GM21515 (cell line): ENCODE measurements around the gene ZNF491.
"Not testable (repeated sequence)": the region's sequence is repeated elsewhere in the genome, so short reads cannot be mapped to it uniquely, and the experiment has no call there.

ENCODE experiments used
- ATAC-seq: cut with Tn5 transposase; IDR thresholded peaks from one replicate; pipeline ENCODE4 v1.9.1; 2021; ENCODE audit not compliant: unreplicated experiment

ZNF491 gene

DNA sequence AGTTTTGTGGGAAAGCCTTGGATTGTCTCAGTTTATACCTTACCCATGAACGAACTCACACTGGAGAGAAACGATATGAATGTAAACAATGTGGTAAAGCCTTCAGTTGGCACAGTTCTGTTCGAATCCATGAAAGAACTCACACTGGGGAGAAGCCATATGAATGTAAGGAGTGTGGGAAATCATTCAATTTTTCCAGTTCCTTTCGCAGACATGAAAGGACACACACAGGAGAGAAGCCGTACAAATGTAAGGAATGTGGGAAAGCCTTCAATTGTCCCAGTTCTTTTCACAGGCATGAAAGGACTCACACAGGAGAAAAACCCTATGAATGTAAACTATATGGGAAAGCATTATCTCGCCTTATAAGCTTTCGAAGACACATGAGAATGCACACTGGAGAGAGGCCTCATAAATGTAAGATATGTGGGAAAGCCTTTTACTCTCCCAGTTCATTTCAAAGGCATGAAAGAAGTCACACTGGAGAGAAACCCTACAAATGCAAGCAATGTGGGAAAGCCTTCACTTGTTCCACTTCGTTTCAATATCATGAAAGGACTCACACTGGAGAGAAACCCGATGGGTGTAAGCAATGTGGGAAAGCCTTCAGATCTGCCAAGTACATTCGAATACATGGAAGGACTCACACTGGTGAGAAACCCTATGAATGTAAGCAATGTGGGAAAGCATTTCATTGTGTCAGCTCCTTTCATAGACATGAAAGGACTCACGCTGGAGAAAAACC is 8.2 kb downstream of the ZNF491 start:
- no peak for ATAC-seq

DNA sequence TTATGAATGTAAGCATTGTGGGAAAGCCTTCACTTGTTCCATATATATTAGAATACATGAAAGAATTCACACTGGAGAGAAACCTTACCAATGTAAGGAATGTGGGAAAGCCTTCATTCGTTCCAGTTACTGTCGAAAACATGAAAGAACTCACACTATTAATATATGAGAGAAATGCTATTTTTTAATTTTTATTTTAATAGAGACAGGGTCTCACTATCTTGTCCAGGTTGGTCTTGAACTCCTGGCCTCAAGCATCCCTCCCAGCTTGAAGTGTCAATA is 8.7 kb downstream of the ZNF491 start:
- ATAC-seq: no peak

DNA sequence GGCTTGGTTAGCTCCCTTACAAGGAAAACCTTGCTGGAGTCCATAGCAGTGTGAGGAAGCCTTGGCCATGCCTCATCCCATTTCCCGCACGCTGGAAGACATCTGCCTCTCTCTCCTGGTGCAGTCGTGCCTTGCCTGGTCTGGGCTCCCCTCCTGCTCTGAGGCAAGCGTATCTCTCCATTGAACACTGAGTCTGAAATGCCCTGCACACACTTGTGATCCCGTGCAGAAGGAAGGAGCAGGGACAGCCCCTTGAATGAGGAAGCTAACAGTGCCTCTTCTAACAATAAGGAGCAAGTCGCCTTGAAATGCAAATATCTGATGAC is 15.3 kb downstream of the ZNF491 start:
- ATAC-seq: peak; percentile 35

DNA sequence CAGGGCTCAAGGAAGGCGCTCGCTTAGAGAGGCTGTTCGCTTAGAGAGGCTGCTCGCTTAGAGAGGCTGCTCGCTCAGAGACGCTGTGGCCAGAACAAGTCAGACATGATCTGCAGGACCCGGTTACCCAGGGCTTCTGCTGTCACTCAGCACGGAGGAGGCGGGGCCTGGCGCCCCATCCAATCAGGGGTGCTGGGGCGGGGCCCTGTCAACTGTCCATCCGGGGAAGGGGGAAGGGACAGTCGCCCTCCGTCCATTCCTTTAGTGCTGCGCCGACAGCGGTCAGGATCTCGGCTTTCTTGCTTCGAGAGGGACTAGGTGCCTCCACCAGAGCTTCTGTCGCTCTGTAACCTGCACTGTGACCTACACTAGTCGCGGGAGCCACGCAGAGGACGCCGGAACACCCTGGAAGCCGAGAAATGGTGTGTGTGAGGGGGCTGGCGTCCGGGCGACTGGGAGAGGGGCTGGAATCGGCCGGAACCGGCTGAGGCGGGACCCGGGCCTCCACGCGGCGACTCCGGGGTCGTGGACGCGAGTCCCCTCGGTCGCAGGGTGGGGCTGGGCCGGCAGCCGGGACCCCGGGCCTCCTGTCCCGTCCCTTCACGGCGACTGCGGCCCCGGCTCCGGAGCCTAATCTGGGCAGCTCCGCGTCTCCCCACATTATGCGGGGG is 15.8 kb downstream of the ZNF491 start, which contains the start of gene ZNF440:
TSS of gene ZNF440 (plus strand) at position 245 of the 671 bp plus-strand sequence. CDS start at position 420, 175 bp downstream.
- peak; percentile 98 for ATAC-seq

DNA sequence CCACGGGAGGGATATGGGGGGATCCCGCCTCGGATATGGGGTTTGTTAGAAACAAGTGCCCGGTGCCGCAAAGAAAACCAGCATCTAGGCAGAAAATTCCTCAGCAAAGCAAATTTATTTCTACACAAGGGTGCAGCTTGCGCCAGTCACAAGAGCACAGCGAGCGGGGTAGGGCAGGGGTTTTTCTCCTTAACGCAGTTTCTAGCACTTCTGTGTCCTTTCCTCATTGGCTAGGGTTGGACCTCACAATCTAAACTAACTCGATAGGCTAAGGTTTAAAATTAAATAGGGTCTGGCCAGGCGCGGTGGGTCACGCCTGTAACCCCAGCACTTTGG is 16.3 kb downstream of the ZNF491 start:
- ATAC-seq: no peak

DNA sequence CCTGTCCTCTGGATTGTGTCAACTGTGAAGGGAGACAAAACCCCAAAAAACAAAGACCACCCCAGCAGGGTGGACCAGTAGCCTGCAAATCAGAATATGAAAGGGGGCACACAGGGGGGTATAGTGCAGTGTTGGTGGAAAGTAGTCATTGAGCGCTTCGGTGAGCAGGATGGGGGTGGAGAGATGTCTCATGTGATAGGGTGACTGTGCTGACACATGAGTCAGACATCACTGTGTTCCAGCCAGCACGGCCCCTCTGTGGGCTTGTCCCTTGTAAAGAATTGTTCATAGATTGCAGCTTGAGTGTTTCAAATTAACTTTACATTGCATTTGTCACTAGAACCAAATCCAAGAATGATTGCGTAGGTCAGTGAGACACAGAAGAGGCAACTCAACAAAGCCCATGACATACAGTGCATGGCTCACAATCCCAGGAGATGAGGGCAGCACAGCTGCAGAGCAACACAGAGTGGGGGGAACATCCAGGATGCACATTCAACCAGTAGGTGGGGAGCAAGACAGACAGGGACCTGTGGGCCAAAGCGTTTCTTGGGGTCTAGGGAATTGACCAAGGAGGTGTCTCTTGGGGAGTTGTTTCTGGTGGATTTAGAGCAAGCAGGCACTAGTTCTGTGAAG is 23.3 kb downstream of the ZNF491 start:
- ATAC-seq: no peak

DNA sequence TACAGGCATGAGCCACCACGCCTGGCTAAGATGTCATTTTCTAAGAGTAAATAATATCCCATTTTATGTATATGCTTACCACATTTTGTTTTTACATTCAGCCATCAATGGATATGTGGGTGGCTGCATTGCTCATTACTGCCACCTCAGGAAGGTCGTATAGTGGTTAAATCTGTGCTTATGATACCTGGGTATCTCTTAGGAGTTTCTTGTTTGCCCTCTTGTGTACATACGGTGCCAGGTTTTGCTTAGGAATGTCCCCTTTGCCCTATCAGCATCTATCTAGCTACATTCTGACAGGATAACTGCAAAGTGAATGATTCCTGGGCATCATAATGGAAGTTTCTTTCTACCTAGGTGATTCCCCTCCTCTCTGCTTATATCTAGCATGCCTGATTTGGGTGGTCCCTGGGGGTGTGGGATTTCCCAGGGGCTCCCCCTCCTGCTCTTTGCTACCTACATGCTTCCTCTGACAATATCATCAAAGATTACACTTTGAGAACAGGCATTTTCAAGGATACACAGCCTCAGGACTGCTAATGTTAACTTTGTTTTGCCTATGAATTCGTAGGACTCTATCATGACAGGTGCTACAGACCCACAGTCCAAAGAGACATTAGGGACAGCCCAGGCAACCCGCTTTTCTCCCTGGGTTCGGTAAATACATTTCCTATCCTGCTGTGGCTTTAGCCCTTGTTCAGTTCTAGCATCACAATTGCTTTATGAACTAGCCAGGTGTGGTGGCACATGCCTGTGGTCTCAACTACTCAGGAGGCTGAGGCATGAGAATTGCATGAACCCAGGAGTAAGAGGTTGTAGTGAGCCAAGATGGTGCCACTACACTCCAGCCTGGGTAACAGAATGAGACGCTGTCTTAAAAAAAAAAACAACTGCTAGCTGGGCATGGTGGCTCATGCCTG is 30.9 kb downstream of the ZNF491 start:
- ATAC-seq: not testable (repeated sequence)

DNA sequence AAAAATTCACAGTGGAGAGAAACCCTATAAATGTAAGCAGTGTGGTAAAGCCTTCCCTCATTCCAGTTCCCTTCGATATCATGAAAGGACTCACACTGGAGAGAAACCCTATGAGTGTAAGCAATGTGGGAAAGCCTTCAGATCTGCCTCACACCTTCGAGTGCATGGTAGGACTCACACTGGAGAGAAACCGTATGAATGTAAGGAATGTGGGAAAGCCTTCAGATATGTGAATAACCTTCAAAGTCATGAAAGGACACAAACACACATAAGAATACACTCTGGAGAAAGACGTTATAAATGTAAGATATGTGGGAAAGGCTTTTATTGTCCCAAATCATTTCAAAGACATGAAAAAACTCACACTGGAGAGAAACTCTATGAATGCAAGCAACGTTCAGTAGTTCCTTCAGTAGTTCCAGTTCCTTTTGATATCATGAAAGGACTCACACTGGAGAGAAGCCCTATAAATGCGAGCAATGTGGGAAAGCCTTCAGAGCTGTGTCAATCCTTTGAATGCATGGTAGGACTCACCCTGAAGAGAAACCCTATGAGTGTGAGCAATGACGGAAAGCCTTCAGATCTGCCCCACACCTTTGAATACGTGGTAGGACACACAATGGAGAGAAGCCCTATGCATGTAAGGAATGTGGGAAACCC is 34.1 kb downstream of the ZNF491 start:
- no peak for ATAC-seq

DNA sequence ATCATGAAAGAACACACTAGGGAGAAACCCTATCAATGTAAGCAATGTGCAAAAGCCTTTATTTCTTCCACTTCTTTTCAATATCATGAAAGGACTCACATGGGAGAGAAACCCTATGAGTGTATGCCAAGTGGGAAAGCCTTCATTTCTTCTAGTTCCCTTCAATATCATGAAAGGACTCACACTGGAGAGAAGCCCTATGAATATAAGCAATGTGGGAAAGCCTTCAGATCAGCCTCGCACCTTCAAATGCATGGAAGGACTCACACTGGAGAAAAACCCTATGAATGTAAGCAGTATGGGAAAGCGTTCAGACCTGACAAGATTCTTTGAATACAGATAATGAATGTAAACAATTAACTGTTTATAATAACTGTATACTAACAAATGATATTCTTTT is 35.2 kb downstream of the ZNF491 start:
- no peak for ATAC-seq

DNA sequence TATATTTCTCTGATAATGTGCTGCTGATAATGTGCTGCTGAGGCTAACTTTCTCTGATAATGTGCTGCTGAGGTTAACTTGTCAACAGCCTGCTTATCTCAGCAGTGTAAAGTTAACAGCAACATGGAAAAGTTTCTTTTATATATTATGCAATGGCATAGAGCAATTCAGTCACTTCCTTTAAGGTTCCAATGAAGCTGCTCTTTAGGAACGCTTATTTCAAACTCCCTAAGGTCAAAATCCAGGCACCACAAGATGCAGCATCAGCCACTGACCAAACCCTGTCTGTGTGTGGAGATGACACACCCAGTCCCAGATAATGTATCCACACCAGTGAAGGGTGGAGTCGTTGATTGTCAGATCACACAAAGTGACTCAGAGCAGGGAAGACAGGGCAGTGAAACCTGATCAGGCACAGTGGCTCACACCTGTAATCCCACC is 37.3 kb downstream of the ZNF491 start:
- not testable (repeated sequence) for ATAC-seq

DNA sequence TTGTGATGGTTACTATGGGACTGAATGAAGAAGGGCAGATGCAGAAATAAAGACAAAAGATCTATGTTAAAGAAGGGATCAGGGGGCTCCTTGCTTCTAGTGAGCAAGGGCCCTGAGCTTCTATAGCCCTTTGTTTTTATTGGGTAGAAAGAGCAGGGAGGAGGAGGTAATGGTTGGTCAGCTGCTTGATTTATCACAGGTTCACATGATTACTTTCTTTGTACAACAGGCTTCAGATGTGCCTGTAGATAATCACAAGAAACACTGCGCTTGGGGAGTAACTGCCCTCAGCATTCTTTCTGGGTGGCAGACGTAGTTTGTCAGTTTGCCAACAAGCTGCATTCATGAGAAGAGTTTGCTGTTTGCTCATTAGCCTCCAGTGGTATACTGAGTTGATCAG is 45.4 kb downstream of the ZNF491 start:
- ATAC-seq: no peak

DNA sequence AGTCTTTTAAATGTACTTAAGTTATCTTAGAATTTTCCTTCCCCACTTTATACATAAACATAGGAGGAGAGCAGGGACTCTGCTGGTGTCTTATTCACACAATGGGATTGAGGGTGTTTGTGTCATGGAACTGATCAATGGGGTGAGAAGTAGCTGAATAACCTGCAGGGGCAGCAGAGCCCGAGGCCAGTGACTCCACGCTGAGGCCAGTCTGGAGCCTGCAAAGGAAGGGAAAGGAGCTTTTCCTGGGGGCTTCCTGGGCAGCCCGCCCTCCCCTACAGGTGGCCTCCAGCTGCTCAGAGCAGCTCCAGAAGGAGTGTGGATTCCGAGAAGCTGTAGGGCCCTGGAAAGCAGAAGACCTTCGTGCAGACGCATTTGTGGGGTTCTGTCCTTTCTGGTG is 49.3 kb downstream of the ZNF491 start:
- ATAC-seq: not testable (repeated sequence)

DNA sequence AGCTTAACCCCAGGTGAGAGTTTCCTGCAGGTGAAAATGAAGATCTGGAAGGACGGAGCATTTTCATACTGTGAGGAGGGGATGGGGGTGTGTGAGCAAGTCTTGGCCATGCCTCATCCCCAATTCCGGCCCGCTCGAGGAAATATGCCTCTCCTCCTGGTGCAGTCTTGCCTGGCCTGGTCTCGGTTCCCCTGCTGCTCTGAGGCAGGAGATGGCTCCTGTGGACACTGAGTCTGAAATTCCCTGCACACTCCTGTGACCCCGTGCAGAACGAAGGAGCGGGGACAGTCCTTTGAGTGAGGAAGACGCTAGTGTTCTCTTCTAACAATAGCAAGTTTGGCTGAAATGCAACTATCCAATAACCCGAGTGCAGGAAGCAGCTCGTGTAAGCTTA is 49.9 kb downstream of the ZNF491 start:
- ATAC-seq: no peak

DNA sequence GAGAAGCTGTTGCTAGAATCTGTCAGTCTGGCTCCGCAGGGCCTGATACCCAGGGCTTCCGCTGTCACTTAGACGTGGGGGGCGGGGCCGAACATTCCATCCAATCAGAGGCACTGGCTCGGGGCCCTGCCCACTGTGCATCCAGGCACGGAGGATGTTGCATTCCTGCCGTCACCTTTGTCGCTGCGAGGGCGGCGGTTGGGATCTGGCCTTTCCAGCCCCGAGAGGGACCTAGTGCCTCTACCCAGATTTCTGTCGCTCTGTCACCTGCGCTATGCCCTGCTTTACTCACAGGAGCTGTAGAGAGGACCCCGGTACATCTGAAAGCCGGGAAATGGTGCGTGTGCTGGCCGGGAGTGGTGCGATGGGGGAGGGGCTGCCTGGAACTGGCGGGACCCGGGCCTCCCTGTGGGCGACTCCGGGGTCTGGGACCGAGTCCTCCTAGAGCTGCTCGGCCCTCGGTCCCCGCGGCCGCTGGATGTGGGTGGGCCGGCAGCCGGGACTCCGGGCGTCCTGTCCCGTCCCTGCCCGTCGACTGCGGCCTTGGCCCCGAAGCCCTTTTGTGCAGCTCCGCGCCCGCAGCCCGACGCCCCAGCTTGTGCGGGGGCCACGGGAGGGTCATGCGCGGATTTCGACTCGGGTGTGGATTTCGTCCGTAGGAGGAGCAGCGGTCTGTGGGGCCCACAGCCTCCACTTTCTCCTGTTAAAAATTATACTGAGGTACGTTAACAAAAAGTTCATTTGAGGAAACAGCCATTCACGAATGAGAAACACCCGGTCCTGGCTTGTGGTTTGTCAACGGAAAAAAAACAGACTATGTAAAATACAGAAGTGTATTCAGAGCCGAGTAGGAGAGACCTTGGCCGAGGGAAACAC is 50.5 kb downstream of the ZNF491 start, which contains the start of gene ZNF439:
TSS of gene ZNF439 (plus strand) at position 133 of the 876 bp plus-strand sequence. CDS start at position 275, 142 bp downstream.
- ATAC-seq: peak; percentile 83

DNA sequence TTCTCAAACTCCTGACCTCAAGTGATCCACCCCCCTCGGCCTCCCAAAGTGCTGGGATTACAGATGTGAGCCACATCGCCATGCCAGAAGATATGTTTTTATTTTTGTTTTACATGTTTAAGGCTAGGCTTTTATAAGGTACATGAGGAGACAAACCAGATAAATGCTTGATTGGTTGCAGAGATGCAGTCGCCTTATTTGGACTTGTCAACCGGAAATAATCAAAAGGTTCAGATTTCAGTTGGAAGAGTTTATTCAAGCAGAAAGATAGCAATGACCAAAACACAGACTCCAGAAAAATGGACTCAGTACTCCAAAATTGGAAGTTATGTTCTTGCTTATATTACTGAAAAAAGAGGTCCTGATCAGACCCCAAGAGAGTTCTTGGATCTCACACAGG is 52.0 kb downstream of the ZNF491 start:
- not testable (repeated sequence) for ATAC-seq

DNA sequence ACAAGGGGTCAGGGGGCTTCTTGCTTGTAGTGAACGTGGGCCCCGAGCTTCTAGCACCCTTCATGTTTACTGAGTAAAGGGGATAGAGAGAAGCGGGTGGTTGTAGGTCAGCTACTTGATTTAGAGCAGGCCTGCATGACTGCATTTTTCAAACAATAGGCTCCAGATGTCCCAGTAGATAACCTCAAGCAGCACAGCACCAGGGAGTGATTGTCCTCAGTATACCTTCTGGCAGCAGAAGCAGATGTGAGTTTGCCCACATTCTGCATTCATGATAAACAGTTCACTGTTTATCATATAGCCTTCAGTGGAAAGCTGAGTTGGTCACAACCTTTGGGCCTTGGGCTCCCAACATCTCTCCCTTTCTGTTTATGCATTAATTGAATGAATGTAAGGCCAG is 55.0 kb downstream of the ZNF491 start:
- ATAC-seq: no peak

DNA sequence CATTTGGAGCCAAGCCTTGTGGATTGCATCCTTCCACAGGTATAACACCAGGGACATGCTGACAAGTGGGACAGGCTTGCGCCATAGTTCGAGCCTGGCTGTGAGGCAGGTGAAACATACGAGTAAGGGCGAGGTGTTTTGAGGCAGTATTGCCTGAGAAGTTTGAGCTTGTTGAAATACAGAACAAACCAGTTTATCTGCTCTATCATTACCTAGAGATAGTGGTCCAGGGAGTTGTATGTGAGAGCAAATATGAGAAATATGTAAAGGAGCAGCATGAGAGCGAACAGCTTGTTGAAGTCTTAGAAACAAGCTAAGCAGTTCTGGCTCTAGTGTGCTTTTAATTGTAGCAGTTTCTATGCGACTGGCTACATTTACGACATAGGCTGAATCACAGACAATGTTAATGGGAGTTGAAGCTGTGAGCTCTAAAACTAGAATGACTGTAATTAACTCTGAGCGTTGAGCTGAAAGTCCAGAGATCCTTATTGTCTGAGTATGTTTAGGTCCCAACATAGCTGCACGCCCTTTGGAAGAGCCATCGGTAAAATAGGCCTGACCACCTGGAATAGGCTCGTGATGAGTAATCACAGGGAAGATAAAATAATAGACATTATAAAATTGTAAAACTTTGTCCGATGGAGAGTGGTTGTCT is 58.4 kb downstream of the ZNF491 start:
- ATAC-seq: no peak
